ENCODE results near the gene NR2F1. TPM values are rescaled to one million over a fixed set of nuclear protein-coding genes. Genes with fewer than 3 reads are reported as not detected.

NR2F1 gene
- total and polyA plus RNA-seq, 4 experiments from 2014 or later = not detected

DNA sequence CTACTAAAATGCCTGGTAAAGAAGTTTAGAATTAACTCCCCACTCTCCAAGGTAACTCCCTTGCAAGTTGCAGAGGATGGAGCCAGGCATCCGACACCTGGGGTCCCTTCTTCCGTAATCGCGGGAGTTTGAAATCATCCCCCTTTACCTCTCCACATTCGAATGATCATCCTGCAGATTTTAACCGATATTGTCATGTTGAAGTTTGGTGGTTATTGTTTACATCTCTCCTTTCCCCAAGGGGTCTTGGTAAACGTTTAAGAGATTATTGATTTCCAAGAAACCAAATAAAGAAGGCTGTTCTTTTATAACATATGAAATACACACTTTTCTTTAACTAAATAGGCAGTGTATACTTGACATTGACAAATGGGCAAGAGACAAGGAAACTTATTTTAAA lies 26.7 kb downstream of the NR2F1 start:
- Mint-ChIP-seq H3K36me3 (peaks cover 0 to 2% of the 10 kb centered on the region in 2 donors), H3K9me3 (peaks cover 0 to 30% (median 11%) of the 10 kb centered on the region in 8 donors), H3K4me1 (peaks cover 10 to 22% (median 14%) of the 10 kb centered on the region in 4 donors), H3K27ac (no peak overlapping the region), H3K27me3 (peaks cover 77 to 86% of the 10 kb centered on the region in 2 donors), H3K4me3 (peak overlapping the region in 1 of 8 donors; percentile 13)
- H3K27me3 ChIP-seq (ENCODE audit: insufficient read depth, low read length) = peaks cover 90% of the 10 kb centered on the region
- no peaks in the 10 kb centered on the region for H3K36me3 ChIP-seq (ENCODE audit: insufficient read depth, low read length)
- peaks cover 8% of the 10 kb centered on the region for H3K4me1 ChIP-seq (ENCODE audit: insufficient read depth, low read length)
- DNase-seq = no peak
- H3K27ac ChIP-seq (ENCODE audit: low read depth, low read length) = no peak overlapping the region
- POLR2A ChIA-PET (ENCODE audit: partially characterized antibody) = no interaction called here
- H3K4me3 ChIP-seq (ENCODE audit: low read length in 2 of 2) = no peak overlapping the region
- CTCF ChIA-PET (ENCODE audit: partially characterized antibody) = no interaction called here
- H3K9me3 ChIP-seq (ENCODE audit: control insufficient read depth in 1 of 2, low read length in 2 of 2) = no peaks in the 10 kb centered on the region
- intact Hi-C loops (cut with micrococcal nuclease) = loop anchor here (5.0 kb wide), 1 partner anchor 1083 kb away; no protein-coding TSS in a partner anchor

DNA sequence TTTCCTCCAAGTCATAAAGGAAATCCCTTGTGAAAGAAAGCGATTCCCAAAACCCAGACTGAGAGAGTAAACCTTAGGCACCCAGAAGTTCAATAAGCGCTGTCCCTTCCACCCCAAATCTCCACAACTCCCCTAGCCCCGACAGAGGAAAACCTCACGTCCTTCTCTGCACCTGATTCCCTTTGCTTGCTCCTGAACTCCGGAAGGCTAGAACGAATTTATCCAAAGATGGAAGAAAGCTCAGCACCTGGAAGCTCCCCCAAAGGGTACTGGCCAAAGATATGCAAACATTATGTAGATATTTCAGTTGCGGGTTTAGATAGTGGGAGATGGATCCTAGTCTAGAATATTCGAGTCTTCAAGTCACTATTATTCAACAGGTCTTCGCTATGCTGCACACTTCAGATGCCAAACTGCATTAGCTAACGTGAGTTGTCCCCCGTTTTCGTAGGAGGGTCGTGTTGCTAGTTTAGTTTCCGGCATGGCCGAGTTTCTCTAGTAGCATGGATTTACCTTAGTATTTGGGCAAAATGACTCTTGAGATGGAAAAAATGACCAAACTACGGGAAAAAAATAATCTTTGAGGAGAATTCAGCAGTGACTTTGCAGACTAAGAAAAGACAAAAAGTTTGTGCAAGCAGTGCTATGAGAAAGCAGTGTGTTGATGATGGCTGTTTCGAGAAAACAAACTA lies 27.7 kb downstream of the NR2F1 start:
- H3K4me1 ChIP-seq (ENCODE audit: insufficient read depth, low read length) = peaks cover 8% of the 10 kb centered on the region
- no peak for DNase-seq
- peaks cover 0 to 26% (median 11%) of the 10 kb centered on the region in 8 donors for H3K9me3 Mint-ChIP-seq
- POLR2A ChIA-PET (ENCODE audit: partially characterized antibody) = no interaction called here
- H3K4me3 ChIP-seq (ENCODE audit: low read length in 2 of 2) = no peak overlapping the region
- no peaks in the 10 kb centered on the region for H3K9me3 ChIP-seq (ENCODE audit: control insufficient read depth in 1 of 2, low read length in 2 of 2)
- no peaks in the 10 kb centered on the region for H3K36me3 ChIP-seq (ENCODE audit: insufficient read depth, low read length)
- intact Hi-C loops (cut with micrococcal nuclease) = no loop called here
- H3K27ac Mint-ChIP-seq = peak overlapping the region in 1 of 7 donors; percentile 53
- H3K36me3 Mint-ChIP-seq = peaks cover 0 to 2% of the 10 kb centered on the region in 2 donors
- H3K27ac ChIP-seq (ENCODE audit: low read depth, low read length) = no peak overlapping the region
- CTCF ChIA-PET (ENCODE audit: partially characterized antibody) = no interaction called here
- peaks cover 10 to 15% (median 14%) of the 10 kb centered on the region in 4 donors for H3K4me1 Mint-ChIP-seq
- H3K27me3 ChIP-seq (ENCODE audit: insufficient read depth, low read length) = peaks cover 82% of the 10 kb centered on the region
- peak overlapping the region in 2 of 8 donors; percentile 1 to 39 for H3K4me3 Mint-ChIP-seq
- H3K27me3 Mint-ChIP-seq = peaks cover 68 to 79% of the 10 kb centered on the region in 2 donors

DNA sequence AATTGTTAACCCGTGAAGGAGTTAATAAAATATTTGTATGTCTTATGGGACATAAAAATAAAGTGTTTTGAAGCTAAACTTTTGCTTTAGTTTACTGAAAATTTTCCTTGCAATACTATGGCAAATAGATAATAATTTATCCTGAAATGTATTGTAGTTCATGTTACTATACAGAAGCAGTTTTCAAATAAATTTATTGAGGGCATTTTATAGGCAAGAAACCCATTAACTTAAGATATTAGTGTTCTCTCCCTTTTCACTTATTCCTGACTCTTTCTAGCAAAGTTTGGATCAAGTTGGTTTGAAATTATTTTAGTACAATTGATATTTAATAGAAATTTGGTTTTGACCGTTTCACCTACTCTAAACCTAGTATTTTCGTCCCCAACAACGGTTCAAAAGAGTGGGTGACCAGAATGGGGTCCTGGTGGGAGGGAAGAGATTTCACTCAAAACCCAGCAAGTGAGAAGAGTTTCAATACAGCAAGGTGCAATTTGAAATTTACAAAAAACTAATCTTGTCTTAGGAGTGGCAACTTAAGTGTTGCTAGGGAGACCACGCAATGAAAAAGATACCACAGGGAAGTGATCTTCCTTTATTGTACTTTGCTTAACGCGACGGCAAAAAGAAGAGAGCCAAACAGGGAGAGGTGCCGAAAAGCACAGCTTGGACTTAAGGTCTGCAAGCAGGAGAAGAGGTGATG lies 28.4 kb downstream of the NR2F1 start:
- peaks cover 10 to 15% (median 14%) of the 10 kb centered on the region in 4 donors for H3K4me1 Mint-ChIP-seq
- POLR2A ChIA-PET (ENCODE audit: partially characterized antibody) = interaction anchor here (0.6 to 1.5 kb wide), 2 partner anchors 27 to 513 kb away, joined by 3 to 4 read pairs; no protein-coding TSS in a partner anchor
- H3K36me3 ChIP-seq (ENCODE audit: insufficient read depth, low read length) = no peaks in the 10 kb centered on the region
- H3K27ac Mint-ChIP-seq = peak overlapping the region in 4 of 7 donors; percentile 27 to 80 (median 66)
- H3K27ac ChIP-seq (ENCODE audit: low read depth, low read length) = no peak overlapping the region
- intact Hi-C loops (cut with micrococcal nuclease) = no loop called here
- CTCF ChIA-PET (ENCODE audit: partially characterized antibody) = interaction anchor here (1.2 kb wide), 1 partner anchor 9 kb away, joined by 5 read pairs; no protein-coding TSS in a partner anchor
- H3K27me3 Mint-ChIP-seq = peaks cover 62 to 73% of the 10 kb centered on the region in 2 donors
- peaks cover 8% of the 10 kb centered on the region for H3K4me1 ChIP-seq (ENCODE audit: insufficient read depth, low read length)
- H3K9me3 ChIP-seq (ENCODE audit: control insufficient read depth in 1 of 2, low read length in 2 of 2) = no peaks in the 10 kb centered on the region
- H3K36me3 Mint-ChIP-seq = peaks cover 0 to 2% of the 10 kb centered on the region in 2 donors
- H3K4me3 ChIP-seq (ENCODE audit: low read length in 2 of 2) = no peak overlapping the region
- H3K4me3 Mint-ChIP-seq = no peak overlapping the region
- H3K27me3 ChIP-seq (ENCODE audit: insufficient read depth, low read length) = peaks cover 75% of the 10 kb centered on the region
- peaks cover 0 to 26% (median 11%) of the 10 kb centered on the region in 8 donors for H3K9me3 Mint-ChIP-seq
- DNase-seq = no peak

DNA sequence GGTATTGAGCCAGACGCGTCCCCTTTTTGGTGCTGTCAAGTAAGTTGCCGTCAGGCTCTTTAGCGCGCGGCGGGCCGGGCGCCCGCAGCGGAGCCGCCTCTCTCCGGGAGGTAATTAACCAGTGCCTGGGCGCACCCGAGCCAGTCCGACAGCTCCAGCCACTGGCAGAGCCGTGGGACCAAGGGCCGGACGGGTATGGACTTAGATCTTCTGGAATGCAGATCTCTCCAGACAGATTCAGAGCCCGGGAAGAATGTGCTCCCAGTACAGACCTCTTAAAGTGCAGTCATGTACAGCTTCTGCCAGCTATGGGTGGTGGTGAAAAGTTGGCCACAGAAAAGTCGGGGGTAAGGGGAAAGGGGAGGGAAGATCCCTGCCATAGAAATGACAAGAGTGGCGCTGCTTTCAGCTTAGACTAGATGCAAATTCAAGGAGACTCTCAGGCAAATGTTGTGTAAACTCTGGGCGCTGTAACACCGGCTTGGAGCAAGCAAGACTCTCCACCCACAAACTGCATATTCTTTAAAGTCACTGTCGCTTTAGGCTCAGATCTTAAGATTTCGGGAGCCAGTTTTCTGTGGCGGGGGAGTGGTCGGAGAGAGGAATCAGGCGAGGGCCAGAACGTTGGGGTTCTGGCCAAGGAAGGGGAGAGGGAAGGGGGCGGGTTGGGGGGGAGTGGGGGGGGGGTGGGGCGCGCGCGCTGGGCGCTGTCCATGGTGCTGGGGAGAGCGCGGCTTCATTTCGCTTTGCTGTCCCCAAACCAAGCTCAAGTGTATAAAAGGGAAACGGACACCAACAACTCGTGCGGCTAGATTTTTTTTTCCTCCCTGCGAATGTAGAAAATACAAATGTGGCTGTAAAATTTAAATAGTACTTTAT lies 29.2 kb downstream of the NR2F1 start:
- intact Hi-C loops (cut with micrococcal nuclease) = loop anchor here (2.0 kb wide), 1 partner anchor 31 kb away; the partner anchor contains the start of gene NR2F1-AS1
- H3K27me3 ChIP-seq (ENCODE audit: insufficient read depth, low read length) = peaks cover 67% of the 10 kb centered on the region
- H3K27ac Mint-ChIP-seq = peak overlapping the region in 3 of 7 donors; percentile 63 to 80 (median 68)
- no peak for DNase-seq
- CTCF ChIA-PET (ENCODE audit: partially characterized antibody) = interaction anchor here (1.2 kb wide), 2 partner anchors 8 to 10 kb away, joined by 3 to 5 read pairs; no protein-coding TSS in a partner anchor
- no peak overlapping the region for H3K4me3 ChIP-seq (ENCODE audit: low read length in 2 of 2)
- H3K36me3 Mint-ChIP-seq = peaks cover 0 to 2% of the 10 kb centered on the region in 2 donors
- H3K4me1 Mint-ChIP-seq = peaks cover 10 to 15% (median 14%) of the 10 kb centered on the region in 4 donors
- no peaks in the 10 kb centered on the region for H3K36me3 ChIP-seq (ENCODE audit: insufficient read depth, low read length)
- peaks cover 8% of the 10 kb centered on the region for H3K4me1 ChIP-seq (ENCODE audit: insufficient read depth, low read length)
- H3K27me3 Mint-ChIP-seq = peaks cover 59 to 68% of the 10 kb centered on the region in 2 donors
- H3K4me3 Mint-ChIP-seq = peak overlapping the region in 4 of 8 donors; percentile 1 to 51 (median 10)
- no peak overlapping the region for H3K27ac ChIP-seq (ENCODE audit: low read depth, low read length)
- H3K9me3 ChIP-seq (ENCODE audit: control insufficient read depth in 1 of 2, low read length in 2 of 2) = no peaks in the 10 kb centered on the region
- H3K9me3 Mint-ChIP-seq = peaks cover 0 to 26% (median 11%) of the 10 kb centered on the region in 8 donors
- POLR2A ChIA-PET (ENCODE audit: partially characterized antibody) = interaction anchor here (0.6 to 1.5 kb wide), 2 partner anchors 28 to 512 kb away, joined by 3 to 4 read pairs; no protein-coding TSS in a partner anchor

DNA sequence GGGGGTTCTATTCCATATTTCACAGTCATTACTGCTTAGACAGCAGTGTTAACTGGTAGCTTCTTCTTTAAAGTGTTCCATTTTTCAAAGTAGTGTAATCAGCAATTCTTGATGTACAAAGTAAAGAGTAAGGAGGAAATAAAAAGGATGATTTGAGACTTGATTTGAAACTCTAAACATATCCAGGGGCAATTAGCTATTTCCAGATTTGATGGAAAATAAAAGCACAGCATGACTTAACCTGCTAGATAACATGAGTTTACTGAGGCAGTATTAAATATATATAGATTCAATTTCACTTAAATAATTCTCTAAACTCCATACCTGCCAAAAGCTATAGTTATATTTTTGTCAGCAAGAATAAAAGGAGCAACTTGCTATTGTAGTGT lies 29.8 kb downstream of the NR2F1 start:
- no peaks in the 10 kb centered on the region for H3K36me3 ChIP-seq (ENCODE audit: insufficient read depth, low read length)
- no peak overlapping the region for H3K27ac ChIP-seq (ENCODE audit: low read depth, low read length)
- intact Hi-C loops (cut with micrococcal nuclease) = loop anchor here (2.0 kb wide), 1 partner anchor 32 kb away; the partner anchor contains the start of gene NR2F1-AS1
- POLR2A ChIA-PET (ENCODE audit: partially characterized antibody) = no interaction called here
- Mint-ChIP-seq H3K36me3 (peaks cover 0 to 2% of the 10 kb centered on the region in 2 donors), H3K4me1 (peaks cover 4 to 11% (median 9%) of the 10 kb centered on the region in 4 donors), H3K4me3 (no peak overlapping the region), H3K9me3 (peaks cover 0 to 26% (median 11%) of the 10 kb centered on the region in 8 donors), H3K27ac (no peak overlapping the region), H3K27me3 (peaks cover 53 to 62% of the 10 kb centered on the region in 2 donors)
- CTCF ChIA-PET (ENCODE audit: partially characterized antibody) = interaction anchor here (1.2 kb wide), 1 partner anchor 9 kb away, joined by 3 read pairs; no protein-coding TSS in a partner anchor
- no peak for DNase-seq
- H3K27me3 ChIP-seq (ENCODE audit: insufficient read depth, low read length) = peaks cover 62% of the 10 kb centered on the region
- H3K4me1 ChIP-seq (ENCODE audit: insufficient read depth, low read length) = peaks cover 5% of the 10 kb centered on the region
- no peak overlapping the region for H3K4me3 ChIP-seq (ENCODE audit: low read length in 2 of 2)
- H3K9me3 ChIP-seq (ENCODE audit: control insufficient read depth in 1 of 2, low read length in 2 of 2) = no peaks in the 10 kb centered on the region

DNA sequence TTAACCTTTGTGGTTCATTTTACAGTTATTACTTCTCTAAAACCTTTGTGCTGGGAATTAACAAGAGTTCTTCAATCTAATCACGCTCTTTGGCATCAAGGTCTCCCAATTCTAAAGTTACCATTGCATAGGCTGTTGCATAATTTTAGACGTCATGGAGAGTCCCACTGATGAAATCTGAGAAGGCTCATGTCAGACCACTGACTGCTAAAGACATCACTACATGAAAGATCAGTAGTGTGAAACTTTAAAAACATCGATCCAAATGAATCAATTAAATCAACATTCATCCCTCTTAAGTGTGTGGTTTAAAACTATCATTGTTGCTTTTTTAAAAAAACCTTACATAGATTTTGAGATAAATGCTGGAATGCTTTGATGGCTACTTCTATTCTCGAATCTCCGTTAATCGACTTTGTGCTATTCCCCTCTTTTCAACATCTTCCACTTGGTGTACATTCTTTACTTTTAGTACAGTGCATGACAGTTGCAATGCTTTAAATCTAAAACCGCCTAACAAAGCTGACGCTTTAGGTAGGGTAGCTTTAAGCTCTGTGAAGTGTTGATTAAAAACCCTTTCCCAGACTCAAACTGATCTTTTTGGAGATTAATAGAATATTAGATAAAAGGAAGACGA lies 33.6 kb downstream of the NR2F1 start:
- peaks cover 13 to 17% (median 13%) of the 10 kb centered on the region in 4 donors for H3K4me1 Mint-ChIP-seq
- Histone ChIP-seq H3K4me3 (ENCODE audit: low read length in 2 of 2) (no peak overlapping the region), H3K4me1 (ENCODE audit: insufficient read depth, low read length) (peaks cover 11% of the 10 kb centered on the region), H3K36me3 (ENCODE audit: insufficient read depth, low read length) (no peaks in the 10 kb centered on the region), H3K27me3 (ENCODE audit: insufficient read depth, low read length) (peaks cover 27% of the 10 kb centered on the region), H3K27ac (ENCODE audit: low read depth, low read length) (no peak overlapping the region), H3K9me3 (ENCODE audit: control insufficient read depth in 1 of 2, low read length in 2 of 2) (no peaks in the 10 kb centered on the region)
- H3K27me3 Mint-ChIP-seq = peaks cover 24 to 32% of the 10 kb centered on the region in 2 donors
- H3K9me3 Mint-ChIP-seq = peaks cover 0 to 7% (median 5%) of the 10 kb centered on the region in 8 donors
- peaks cover 4 to 6% of the 10 kb centered on the region in 2 donors for H3K36me3 Mint-ChIP-seq
- H3K27ac Mint-ChIP-seq = no peak overlapping the region
- H3K4me3 Mint-ChIP-seq = no peak overlapping the region
- CTCF ChIA-PET (ENCODE audit: partially characterized antibody) = interaction anchor here (1.3 kb wide), 1 partner anchor 9 kb away, joined by 5 read pairs; no protein-coding TSS in a partner anchor
- POLR2A ChIA-PET (ENCODE audit: partially characterized antibody) = no interaction called here
- intact Hi-C loops (cut with micrococcal nuclease) = no loop called here
- no peak for DNase-seq

All from CD4-positive, alpha-beta memory T cell (primary cell).